ENCODE data around the gene DHRS7B.

- no peak for TF ChIP-seq CTCF (IDR thresholded peaks at IDR 0.05)
- TF ChIP-seq TCF7L2 (IDR thresholded peaks at IDR 0.05; ENCODE audit: low read depth, low read length) = no peak
- TF ChIP-seq POLR2AphosphoS5 (IDR thresholded peaks at IDR 0.05; ENCODE audit: low read depth, low read length) = no peak
- TF ChIP-seq SIN3A (IDR thresholded peaks at IDR 0.05; ENCODE audit: borderline replicate concordance, insufficient read depth, low read depth, low read length) = no peak
- TF ChIP-seq REST (IDR thresholded peaks at IDR 0.05; ENCODE audit: insufficient read depth in 1 of 2, low read depth in 2 of 2, low read length in 1 of 2) = no peak
Measured at GRCh38 chr17:21146362-21147015, 19.7 kb downstream of the DHRS7B start.

Data from Panc1 (cell line).